Type B pancreatic cell (in vitro differentiated cells): ENCODE results near the gene SETBP1. TPM values are rescaled to one million over a fixed set of nuclear protein-coding genes. Genes with fewer than 3 reads are reported as not detected.

Experiments used
- DNase-seq: peaks from one replicate; pipeline ENCODE4 v3.0.0; 2021; ENCODE audit warnings: mixed read lengths; ENCODE audit not compliant: unreplicated experiment; ENCODE audit errors: extremely low spot score
- H3K27ac Mint-ChIP-seq: 2 replicates; pipeline ENCODE4 v1.8.0; 2021; ENCODE audit warnings: mild to moderate bottlenecking, mixed read lengths
- H3K27me3 Mint-ChIP-seq: 2 replicates; pipeline ENCODE4 v1.8.0; 2021; ENCODE audit warnings: mixed read lengths
- H3K36me3 Mint-ChIP-seq: 2 replicates; pipeline ENCODE4 v1.8.0; 2021; ENCODE audit warnings: mixed read lengths
- H3K4me1 Mint-ChIP-seq: one replicate; pipeline ENCODE4 v1.8.0; 2021; ENCODE audit warnings: mixed read lengths; ENCODE audit not compliant: unreplicated experiment
- H3K4me3 Mint-ChIP-seq: 2 replicates; pipeline ENCODE4 v1.8.0; 2021; ENCODE audit warnings: mild to moderate bottlenecking, mixed read lengths
- H3K9me3 Mint-ChIP-seq: 2 replicates; pipeline ENCODE4 v1.8.0; 2021; ENCODE audit warnings: mixed read lengths
- total RNA-seq: library from RNA; stranded (reverse); gene quantifications from 2 replicates; pipeline ENCODE4 v1.2.1, GENCODE V29; 2021; ENCODE audit warnings: low replicate concordance
- TF ChIP-seq, protein P1 (sequence below): fragments of 200-600 bp; sonication (generic); conservative IDR thresholded peaks from 2 replicates; pipeline ENCODE4 v1.5.0; 2021; ENCODE audit warnings: antibody characterized with exemption, mild to moderate bottlenecking

The SETBP1 gene
- total RNA-seq, 1 donor from 2014 or later: 62.7 TPM

DNA sequence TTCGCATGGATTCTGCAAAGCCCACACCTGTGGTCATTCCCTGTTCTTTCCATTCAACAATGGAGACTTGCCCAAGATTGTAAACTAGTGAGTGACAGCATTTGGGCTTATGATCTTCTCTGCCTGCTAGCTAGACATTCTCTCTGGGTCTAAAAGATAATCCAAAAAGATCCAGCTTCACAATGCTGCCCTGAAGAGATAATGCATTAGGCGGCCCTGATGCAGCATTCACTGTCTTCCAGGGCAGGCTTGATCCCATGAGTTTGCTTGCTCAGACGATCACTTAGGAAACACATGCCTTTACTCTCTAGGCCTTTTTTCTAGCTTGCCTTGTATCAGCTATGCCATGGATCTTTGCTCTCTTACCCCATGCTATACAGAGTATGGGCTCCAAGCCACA lies 196.1 kb downstream of the SETBP1 start:
- DNase-seq: no peak
- no peak overlapping the region for H3K4me3 Mint-ChIP-seq
- H3K9me3 Mint-ChIP-seq: peaks cover 11% of the 10 kb centered on the region
- peaks cover 45% of the 10 kb centered on the region for H3K36me3 Mint-ChIP-seq
- TF ChIP-seq, protein P1, sequence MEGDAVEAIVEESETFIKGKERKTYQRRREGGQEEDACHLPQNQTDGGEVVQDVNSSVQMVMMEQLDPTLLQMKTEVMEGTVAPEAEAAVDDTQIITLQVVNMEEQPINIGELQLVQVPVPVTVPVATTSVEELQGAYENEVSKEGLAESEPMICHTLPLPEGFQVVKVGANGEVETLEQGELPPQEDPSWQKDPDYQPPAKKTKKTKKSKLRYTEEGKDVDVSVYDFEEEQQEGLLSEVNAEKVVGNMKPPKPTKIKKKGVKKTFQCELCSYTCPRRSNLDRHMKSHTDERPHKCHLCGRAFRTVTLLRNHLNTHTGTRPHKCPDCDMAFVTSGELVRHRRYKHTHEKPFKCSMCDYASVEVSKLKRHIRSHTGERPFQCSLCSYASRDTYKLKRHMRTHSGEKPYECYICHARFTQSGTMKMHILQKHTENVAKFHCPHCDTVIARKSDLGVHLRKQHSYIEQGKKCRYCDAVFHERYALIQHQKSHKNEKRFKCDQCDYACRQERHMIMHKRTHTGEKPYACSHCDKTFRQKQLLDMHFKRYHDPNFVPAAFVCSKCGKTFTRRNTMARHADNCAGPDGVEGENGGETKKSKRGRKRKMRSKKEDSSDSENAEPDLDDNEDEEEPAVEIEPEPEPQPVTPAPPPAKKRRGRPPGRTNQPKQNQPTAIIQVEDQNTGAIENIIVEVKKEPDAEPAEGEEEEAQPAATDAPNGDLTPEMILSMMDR: no peak
- H3K27ac Mint-ChIP-seq: no peak overlapping the region
- H3K27me3 Mint-ChIP-seq: no peaks in the 10 kb centered on the region
- peaks cover 20% of the 10 kb centered on the region for H3K4me1 Mint-ChIP-seq

DNA sequence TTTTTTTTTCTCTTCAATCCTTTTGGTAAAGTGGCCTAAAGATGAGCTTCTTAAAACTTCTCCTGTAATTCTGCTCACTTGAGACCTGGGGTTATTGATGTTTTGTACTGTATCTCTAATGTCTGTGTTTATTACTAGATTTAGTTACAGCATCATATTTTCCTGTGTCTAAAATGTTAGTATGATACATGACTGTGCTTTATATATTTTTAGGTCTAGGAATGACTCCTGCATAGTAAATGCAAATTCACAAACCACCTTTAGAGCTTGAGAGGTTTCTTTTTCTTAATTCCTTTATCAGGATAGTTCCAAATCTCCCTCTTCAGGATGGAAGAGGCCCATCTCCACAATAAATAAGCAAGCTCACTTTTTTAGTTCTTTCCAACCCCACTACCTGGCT lies 197.6 kb downstream of the SETBP1 start:
- H3K36me3 Mint-ChIP-seq: peaks cover 37% of the 10 kb centered on the region
- peaks cover 11% of the 10 kb centered on the region for H3K9me3 Mint-ChIP-seq
- H3K4me1 Mint-ChIP-seq: peaks cover 28% of the 10 kb centered on the region
- H3K27ac Mint-ChIP-seq: no peak overlapping the region
- no peak overlapping the region for H3K4me3 Mint-ChIP-seq
- H3K27me3 Mint-ChIP-seq: no peaks in the 10 kb centered on the region
- TF ChIP-seq, protein P1: no peak
- DNase-seq: no peak

DNA sequence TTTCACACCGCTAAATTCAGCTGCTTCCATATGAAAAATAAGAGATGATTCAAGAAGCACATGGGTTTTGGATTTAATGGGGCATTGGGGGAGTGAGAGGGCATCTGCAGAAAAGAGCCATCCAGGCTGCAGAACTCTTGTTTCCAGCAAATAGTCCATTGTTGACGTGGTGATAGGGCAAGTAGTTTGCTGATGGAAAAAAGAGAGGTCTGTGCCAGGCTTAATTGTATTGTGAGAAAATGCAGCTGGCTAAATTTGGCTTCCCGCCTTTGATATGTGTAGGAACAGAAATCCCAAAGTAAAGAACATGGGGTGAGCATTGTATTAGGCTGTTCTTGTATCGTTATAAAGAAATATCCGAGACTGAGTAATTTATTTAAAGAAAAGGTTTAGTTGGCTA lies 199.5 kb downstream of the SETBP1 start:
- H3K27ac Mint-ChIP-seq: no peak overlapping the region
- DNase-seq: no peak
- H3K9me3 Mint-ChIP-seq: peaks cover 11% of the 10 kb centered on the region
- H3K27me3 Mint-ChIP-seq: no peaks in the 10 kb centered on the region
- TF ChIP-seq, protein P1: no peak
- H3K36me3 Mint-ChIP-seq: peaks cover 27% of the 10 kb centered on the region
- H3K4me1 Mint-ChIP-seq: peaks cover 28% of the 10 kb centered on the region
- no peak overlapping the region for H3K4me3 Mint-ChIP-seq

DNA sequence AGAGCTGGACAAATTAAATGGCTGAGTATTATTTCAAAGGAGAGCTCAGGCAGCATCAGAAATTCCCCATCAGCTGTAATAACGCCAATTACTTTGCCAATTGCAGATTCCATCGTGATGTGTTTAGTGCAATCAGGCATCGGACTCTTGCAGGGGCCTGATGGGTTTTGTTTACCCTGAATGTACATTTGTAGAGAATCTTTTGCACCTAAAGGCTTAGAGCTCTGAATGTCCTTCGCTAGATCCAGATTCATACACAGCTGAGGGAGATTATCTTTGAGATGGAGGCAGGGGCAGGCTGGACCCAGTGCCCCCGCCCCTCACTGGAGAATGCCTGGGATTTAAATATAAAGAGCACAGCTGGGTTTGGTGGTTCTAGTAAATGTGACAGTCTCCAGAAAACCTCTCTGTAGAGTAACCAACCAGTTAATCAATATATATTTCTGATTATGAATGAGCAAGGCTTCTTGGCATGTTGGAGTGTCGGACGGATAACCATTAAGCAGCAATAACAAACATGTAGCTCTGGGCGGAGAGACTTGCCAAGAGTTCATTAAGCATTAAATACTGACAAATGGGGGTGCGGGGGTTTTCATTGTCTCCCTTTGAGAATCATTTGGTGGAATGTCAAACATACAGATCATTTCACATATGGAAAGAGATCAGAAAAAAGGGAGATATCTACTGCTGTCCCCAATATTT lies 200.9 kb downstream of the SETBP1 start:
- Mint-ChIP-seq H3K36me3 (peaks cover 23% of the 10 kb centered on the region), H3K4me1 (peaks cover 28% of the 10 kb centered on the region), H3K9me3 (peaks cover 11% of the 10 kb centered on the region), H3K27me3 (no peaks in the 10 kb centered on the region), H3K4me3 (no peak overlapping the region), H3K27ac (no peak overlapping the region)
- TF ChIP-seq, protein P1: no peak
- DNase-seq: no peak

DNA sequence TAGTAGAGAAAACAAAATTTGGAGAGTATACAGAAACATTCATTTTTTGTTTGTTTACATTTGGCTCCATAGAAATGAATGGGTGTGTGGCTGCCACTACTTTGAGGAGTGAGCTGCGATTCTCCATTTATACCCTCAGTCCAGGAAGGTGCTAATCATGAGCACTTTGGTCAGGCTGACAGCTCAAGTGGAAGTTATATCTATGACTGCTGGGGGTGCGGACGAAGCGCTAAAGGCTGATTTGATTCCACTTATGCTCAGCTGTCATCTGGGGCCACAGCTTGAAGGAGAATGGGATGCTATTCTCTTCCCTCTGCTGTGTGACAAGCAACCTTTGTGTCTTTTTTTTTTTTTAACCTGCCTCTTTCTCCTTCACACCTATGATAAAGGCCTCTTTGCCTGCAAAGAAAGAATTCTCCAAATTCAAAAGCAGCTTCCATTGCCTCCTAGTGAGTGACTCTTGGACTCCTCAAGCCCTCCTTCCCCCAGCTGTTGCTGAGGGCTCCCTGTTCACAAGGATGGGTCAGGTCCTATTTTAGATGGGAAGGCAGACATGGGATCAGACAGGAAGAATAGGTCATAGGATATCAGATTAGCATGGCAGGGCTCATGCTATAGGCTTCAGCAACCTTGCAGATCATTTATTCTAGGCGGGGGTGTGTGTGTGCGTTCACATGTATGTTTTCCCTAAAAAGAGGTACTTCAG lies 201.6 kb downstream of the SETBP1 start:
- H3K27me3 Mint-ChIP-seq: no peaks in the 10 kb centered on the region
- no peak for DNase-seq
- H3K9me3 Mint-ChIP-seq: peaks cover 11% of the 10 kb centered on the region
- TF ChIP-seq, protein P1: no peak
- H3K4me1 Mint-ChIP-seq: peaks cover 33% of the 10 kb centered on the region
- H3K36me3 Mint-ChIP-seq: peaks cover 20% of the 10 kb centered on the region
- H3K27ac Mint-ChIP-seq: no peak overlapping the region
- H3K4me3 Mint-ChIP-seq: no peak overlapping the region
